ENCODE data around the gene SYT11.

Gene SYT11

GRCh38 chr1:155931332-155932038 is 72.1 kb downstream of the SYT11 start:
- peak; percentile 30 for ATAC-seq
- TF ChIP-seq ZC3H10 (CRISPR knock-in tag; IDR thresholded peaks at IDR 0.05) (peak; percentile 25; the same call in 1 of the 2 replicates), ZNF70 (CRISPR knock-in tag; IDR thresholded peaks at IDR 0.05) (no peak), PPARA (CRISPR knock-in tag; IDR thresholded peaks at IDR 0.05; ENCODE audit: borderline replicate concordance) (no peak), POU6F1 (CRISPR knock-in tag; IDR thresholded peaks at IDR 0.05; ENCODE audit: borderline replicate concordance, low read depth) (no peak), OSR1 (CRISPR knock-in tag; IDR thresholded peaks at IDR 0.05) (no peak)

GRCh38 chr1:155932081-155932480 is 72.7 kb downstream of the SYT11 start:
- TF ChIP-seq CSDC2 (CRISPR knock-in tag; IDR thresholded peaks at IDR 0.05): no peak
- no peak for TF ChIP-seq RARB (CRISPR knock-in tag; IDR thresholded peaks at IDR 0.05)
- no peak for TF ChIP-seq ZNF8 (CRISPR knock-in tag; IDR thresholded peaks at IDR 0.05)
- no peak for TF ChIP-seq GLIS3 (CRISPR knock-in tag; IDR thresholded peaks at IDR 0.05)
- no peak for ATAC-seq

DNA sequence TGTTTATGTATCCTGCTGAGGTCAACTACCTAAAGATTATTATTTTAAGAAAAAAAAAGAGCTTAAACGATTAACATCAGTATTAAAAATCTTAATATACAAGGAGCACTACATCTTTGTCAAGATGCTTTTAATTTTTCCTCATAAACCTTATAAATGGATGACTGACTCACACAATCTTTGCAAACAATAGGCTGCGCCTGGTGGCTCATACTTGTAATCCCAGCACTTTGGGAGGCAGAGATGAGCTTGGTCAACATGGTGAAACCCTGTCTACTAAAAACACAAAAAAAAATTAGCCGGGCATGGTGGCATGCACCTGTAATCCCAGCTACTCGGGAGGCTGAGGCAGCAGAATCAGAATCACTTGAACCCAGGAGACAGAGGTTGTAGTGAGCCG is 73.1 kb downstream of the SYT11 start:
- no peak for ATAC-seq
- TF ChIP-seq TOX (CRISPR knock-in tag; IDR thresholded peaks at IDR 0.05; ENCODE audit: borderline replicate concordance) (no peak), OSR1 (CRISPR knock-in tag; IDR thresholded peaks at IDR 0.05) (no peak), ZNF565 (CRISPR knock-in tag; conservative IDR thresholded peaks at IDR 0.05; ENCODE audit: low read depth) (no peak), TSHZ2 (CRISPR knock-in tag; IDR thresholded peaks at IDR 0.05) (no peak), BACH2 (CRISPR knock-in tag; IDR thresholded peaks at IDR 0.05; ENCODE audit: borderline replicate concordance) (no peak), ESRRG (CRISPR knock-in tag; IDR thresholded peaks at IDR 0.05) (no peak), RARB (CRISPR knock-in tag; IDR thresholded peaks at IDR 0.05) (no peak), GLIS3 (CRISPR knock-in tag; IDR thresholded peaks at IDR 0.05) (no peak), POU6F1 (CRISPR knock-in tag; IDR thresholded peaks at IDR 0.05; ENCODE audit: borderline replicate concordance, low read depth) (no peak), TCF4 (CRISPR knock-in tag; IDR thresholded peaks at IDR 0.05; ENCODE audit: borderline replicate concordance) (no peak), ZNF70 (CRISPR knock-in tag; IDR thresholded peaks at IDR 0.05) (no peak), ARNTL (CRISPR knock-in tag; IDR thresholded peaks at IDR 0.05; ENCODE audit: borderline replicate concordance, low read depth) (no peak), SNAI2 (CRISPR knock-in tag; IDR thresholded peaks at IDR 0.05) (no peak), ZNF8 (CRISPR knock-in tag; IDR thresholded peaks at IDR 0.05) (no peak), CSDC2 (CRISPR knock-in tag; IDR thresholded peaks at IDR 0.05) (no peak), ZC3H10 (CRISPR knock-in tag; IDR thresholded peaks at IDR 0.05) (no peak)
- TF ChIP-seq, protein P1, sequence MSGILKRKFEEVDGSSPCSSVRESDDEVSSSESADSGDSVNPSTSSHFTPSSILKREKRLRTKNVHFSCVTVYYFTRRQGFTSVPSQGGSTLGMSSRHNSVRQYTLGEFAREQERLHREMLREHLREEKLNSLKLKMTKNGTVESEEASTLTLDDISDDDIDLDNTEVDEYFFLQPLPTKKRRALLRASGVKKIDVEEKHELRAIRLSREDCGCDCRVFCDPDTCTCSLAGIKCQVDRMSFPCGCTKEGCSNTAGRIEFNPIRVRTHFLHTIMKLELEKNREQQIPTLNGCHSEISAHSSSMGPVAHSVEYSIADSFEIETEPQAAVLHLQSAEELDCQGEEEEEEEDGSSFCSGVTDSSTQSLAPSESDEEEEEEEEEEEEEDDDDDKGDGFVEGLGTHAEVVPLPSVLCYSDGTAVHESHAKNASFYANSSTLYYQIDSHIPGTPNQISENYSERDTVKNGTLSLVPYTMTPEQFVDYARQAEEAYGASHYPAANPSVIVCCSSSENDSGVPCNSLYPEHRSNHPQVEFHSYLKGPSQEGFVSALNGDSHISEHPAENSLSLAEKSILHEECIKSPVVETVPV (CRISPR knock-in tag; IDR thresholded peaks at IDR 0.05): no peak
- TF ChIP-seq, protein P2, sequence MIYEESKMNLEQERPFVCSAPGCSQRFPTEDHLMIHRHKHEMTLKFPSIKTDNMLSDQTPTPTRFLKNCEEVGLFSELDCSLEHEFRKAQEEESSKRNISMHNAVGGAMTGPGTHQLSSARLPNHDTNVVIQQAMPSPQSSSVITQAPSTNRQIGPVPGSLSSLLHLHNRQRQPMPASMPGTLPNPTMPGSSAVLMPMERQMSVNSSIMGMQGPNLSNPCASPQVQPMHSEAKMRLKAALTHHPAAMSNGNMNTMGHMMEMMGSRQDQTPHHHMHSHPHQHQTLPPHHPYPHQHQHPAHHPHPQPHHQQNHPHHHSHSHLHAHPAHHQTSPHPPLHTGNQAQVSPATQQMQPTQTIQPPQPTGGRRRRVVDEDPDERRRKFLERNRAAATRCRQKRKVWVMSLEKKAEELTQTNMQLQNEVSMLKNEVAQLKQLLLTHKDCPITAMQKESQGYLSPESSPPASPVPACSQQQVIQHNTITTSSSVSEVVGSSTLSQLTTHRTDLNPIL (CRISPR knock-in tag; IDR thresholded peaks at IDR 0.05; ENCODE audit: low read depth): no peak
